Neural cell (in vitro differentiated cells): Measurements from ENCODE around the gene TEX28. TPM values are rescaled to one million over a fixed set of nuclear protein-coding genes. Genes with fewer than 3 reads are reported as not detected.
A peak's percentile ranks its signal among the peaks of the same experiment; 100 is the strongest.

ENCODE experiments used
- H2AFZ ChIP-seq: fragments of 200-600, 300-800 bp; sonication (generic), shearing (Covaris generic); 2 replicates; pipeline ENCODE4 v1.6.0; 2014; ENCODE audit warnings: low read depth, mild to moderate bottlenecking, antibody characterized with exemption, low read length, moderate library complexity
- H3F3A ChIP-seq: fragments of 200-600 bp; shearing (Covaris generic); 2 replicates; pipeline ENCODE4 v1.6.1; 2016; ENCODE audit warnings: mild to moderate bottlenecking, moderate library complexity, mixed read lengths, antibody characterized with exemption, low read length; ENCODE audit not compliant: insufficient read depth, poor library complexity, severe bottlenecking
- H3K27ac ChIP-seq: fragments of 200-600, 300-800 bp; sonication (generic), shearing (Covaris generic); 2 replicates; pipeline ENCODE4 v1.5.1; 2014; ENCODE audit warnings: mild to moderate bottlenecking, low read length, moderate library complexity
- H3K27me3 ChIP-seq: fragments of 300-800, 200-600 bp; sonication (generic), shearing (Covaris generic); 2 replicates; pipeline ENCODE4 v1.6.0; 2014; ENCODE audit warnings: mild to moderate bottlenecking, low read depth, low read length, moderate library complexity; ENCODE audit not compliant: insufficient read depth
- H3K36me3 ChIP-seq: fragments of 300-800, 200-600 bp; sonication (generic), shearing (Covaris generic); 2 replicates; pipeline ENCODE4 v1.5.1; 2014; ENCODE audit warnings: mild to moderate bottlenecking, antibody characterized with exemption, low read length, moderate library complexity; ENCODE audit not compliant: insufficient read depth
- H3K4me2 ChIP-seq: fragments of 300-800, 200-600 bp; sonication (generic), shearing (Covaris generic); 2 replicates; pipeline ENCODE4 v1.6.0; 2014; ENCODE audit warnings: mild to moderate bottlenecking, low read length
- H3K4me3 ChIP-seq: fragments of 300-800, 200-600 bp; sonication (generic), shearing (Covaris generic); 2 replicates; pipeline ENCODE4 v1.5.1; 2014; ENCODE audit warnings: mild to moderate bottlenecking, low read length, moderate library complexity
- H3K79me2 ChIP-seq: fragments of 200-600 bp; shearing (Covaris generic); replicated peaks from 2 replicates; pipeline ENCODE4 v1.6.0; 2014; ENCODE audit warnings: mild to moderate bottlenecking, low read length, moderate library complexity; ENCODE audit not compliant: insufficient read depth
- H3K9ac ChIP-seq: fragments of 300-800, 200-600 bp; sonication (generic), shearing (Covaris generic); 2 replicates; pipeline ENCODE4 v1.6.1; 2016; ENCODE audit warnings: mild to moderate bottlenecking, low read length, mixed read lengths
- H3K9me2 ChIP-seq: fragments of 200-600 bp; shearing (Covaris generic); 2 replicates; pipeline ENCODE4 v1.6.1; 2016; ENCODE audit warnings: mild to moderate bottlenecking, low read length, mixed read lengths; ENCODE audit not compliant: insufficient read depth
- H3K9me3 ChIP-seq: fragments of 200-600, 300-800 bp; sonication (generic), shearing (Covaris generic); 2 replicates; pipeline ENCODE4 v1.6.1; 2016; ENCODE audit warnings: mild to moderate bottlenecking, mixed run types, low read length, moderate library complexity, mixed read lengths
- H4K20me1 ChIP-seq: fragments of 200-600 bp; shearing (Covaris generic); 2 replicates; pipeline ENCODE4 v1.6.1; 2016; ENCODE audit warnings: mild to moderate bottlenecking, mixed run types; ENCODE audit not compliant: insufficient read depth
- CTCF ChIP-seq: fragments of 450-650 bp; IDR thresholded peaks from 2 replicates; pipeline ENCODE4 v1.5.1; 2014; ENCODE audit warnings: antibody characterized with exemption, mild to moderate bottlenecking, moderate library complexity; ENCODE audit not compliant: poor library complexity, severe bottlenecking
- EP300 ChIP-seq: fragments of 450-650 bp; conservative IDR thresholded peaks from 2 replicates; pipeline ENCODE4 v1.6.1; 2014; ENCODE audit warnings: antibody characterized with exemption, mild to moderate bottlenecking, moderate library complexity; ENCODE audit not compliant: poor library complexity, severe bottlenecking
- EZH2 ChIP-seq: fragments of 200-600, 300-800 bp; shearing (Covaris generic), sonication (generic); IDR thresholded peaks from 2 replicates; pipeline ENCODE4 v1.6.1; 2014; ENCODE audit warnings: antibody characterized with exemption, low read length, borderline replicate concordance, mild to moderate bottlenecking; ENCODE audit not compliant: insufficient read depth, poor library complexity, severe bottlenecking
- MXI1 ChIP-seq: fragments of 450-650 bp; conservative IDR thresholded peaks from 2 replicates; pipeline ENCODE4 v1.6.1; 2014; ENCODE audit warnings: antibody characterized with exemption, mild to moderate bottlenecking; ENCODE audit not compliant: poor library complexity, severe bottlenecking
- POLR2AphosphoS5 ChIP-seq: IDR thresholded peaks from 2 replicates; pipeline ENCODE4 v1.6.1; 2012
- RAD21 ChIP-seq: fragments of 450-650 bp; conservative IDR thresholded peaks from 2 replicates; pipeline ENCODE4 v1.6.1; 2014; ENCODE audit warnings: antibody characterized with exemption, mild to moderate bottlenecking, moderate library complexity
- SMC3 ChIP-seq: fragments of 450-650 bp; conservative IDR thresholded peaks from 2 replicates; pipeline ENCODE4 v1.6.1; 2014; ENCODE audit warnings: antibody characterized with exemption, mild to moderate bottlenecking, moderate library complexity; ENCODE audit not compliant: poor library complexity
- TAF1 ChIP-seq: IDR thresholded peaks from 2 replicates; pipeline ENCODE4 v1.6.1; 2012; ENCODE audit warnings: low read depth
- polyA plus RNA-seq: library from polyadenylated mRNA; depleted of rRNA; stranded (reverse); fragments of >200 nt; gene quantifications from 2 replicates; pipeline ENCODE4 v1.2.3, GENCODE V29; 2014
- TF ChIP-seq, protein P1 (sequence below): IDR thresholded peaks from 2 replicates; pipeline ENCODE4 v1.6.1; 2012; ENCODE audit warnings: borderline replicate concordance

Gene TEX28
- polyA plus RNA-seq, 1 donor from 2014 or later: not detected

- Histone ChIP-seq H2AFZ (no peak overlapping the region), H3K4me3 (no peak overlapping the region), H3K9me3 (no peaks in the 10 kb centered on the region), H3K4me2 (no peak overlapping the region), H3K27me3 (no peaks in the 10 kb centered on the region), H3K27ac (no peak overlapping the region), H3F3A (no peaks in the 10 kb centered on the region), H3K9me2 (no peaks in the 10 kb centered on the region), H3K9ac (no peak overlapping the region), H3K79me2 (no peaks in the 10 kb centered on the region), H4K20me1 (no peaks in the 10 kb centered on the region), H3K36me3 (no peaks in the 10 kb centered on the region)
- TF ChIP-seq RAD21 (no peak), SMC3 (no peak), CTCF (no peak), MXI1 (no peak), TAF1 (no peak), EP300 (no peak), EZH2 (no peak), POLR2AphosphoS5 (no peak)
- TF ChIP-seq, protein P1, sequence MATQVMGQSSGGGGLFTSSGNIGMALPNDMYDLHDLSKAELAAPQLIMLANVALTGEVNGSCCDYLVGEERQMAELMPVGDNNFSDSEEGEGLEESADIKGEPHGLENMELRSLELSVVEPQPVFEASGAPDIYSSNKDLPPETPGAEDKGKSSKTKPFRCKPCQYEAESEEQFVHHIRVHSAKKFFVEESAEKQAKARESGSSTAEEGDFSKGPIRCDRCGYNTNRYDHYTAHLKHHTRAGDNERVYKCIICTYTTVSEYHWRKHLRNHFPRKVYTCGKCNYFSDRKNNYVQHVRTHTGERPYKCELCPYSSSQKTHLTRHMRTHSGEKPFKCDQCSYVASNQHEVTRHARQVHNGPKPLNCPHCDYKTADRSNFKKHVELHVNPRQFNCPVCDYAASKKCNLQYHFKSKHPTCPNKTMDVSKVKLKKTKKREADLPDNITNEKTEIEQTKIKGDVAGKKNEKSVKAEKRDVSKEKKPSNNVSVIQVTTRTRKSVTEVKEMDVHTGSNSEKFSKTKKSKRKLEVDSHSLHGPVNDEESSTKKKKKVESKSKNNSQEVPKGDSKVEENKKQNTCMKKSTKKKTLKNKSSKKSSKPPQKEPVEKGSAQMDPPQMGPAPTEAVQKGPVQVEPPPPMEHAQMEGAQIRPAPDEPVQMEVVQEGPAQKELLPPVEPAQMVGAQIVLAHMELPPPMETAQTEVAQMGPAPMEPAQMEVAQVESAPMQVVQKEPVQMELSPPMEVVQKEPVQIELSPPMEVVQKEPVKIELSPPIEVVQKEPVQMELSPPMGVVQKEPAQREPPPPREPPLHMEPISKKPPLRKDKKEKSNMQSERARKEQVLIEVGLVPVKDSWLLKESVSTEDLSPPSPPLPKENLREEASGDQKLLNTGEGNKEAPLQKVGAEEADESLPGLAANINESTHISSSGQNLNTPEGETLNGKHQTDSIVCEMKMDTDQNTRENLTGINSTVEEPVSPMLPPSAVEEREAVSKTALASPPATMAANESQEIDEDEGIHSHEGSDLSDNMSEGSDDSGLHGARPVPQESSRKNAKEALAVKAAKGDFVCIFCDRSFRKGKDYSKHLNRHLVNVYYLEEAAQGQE: no peak
These were observed 25.5 kb upstream of the TEX28 start for GRCh38 chrX:154320406-154320805.

DNA sequence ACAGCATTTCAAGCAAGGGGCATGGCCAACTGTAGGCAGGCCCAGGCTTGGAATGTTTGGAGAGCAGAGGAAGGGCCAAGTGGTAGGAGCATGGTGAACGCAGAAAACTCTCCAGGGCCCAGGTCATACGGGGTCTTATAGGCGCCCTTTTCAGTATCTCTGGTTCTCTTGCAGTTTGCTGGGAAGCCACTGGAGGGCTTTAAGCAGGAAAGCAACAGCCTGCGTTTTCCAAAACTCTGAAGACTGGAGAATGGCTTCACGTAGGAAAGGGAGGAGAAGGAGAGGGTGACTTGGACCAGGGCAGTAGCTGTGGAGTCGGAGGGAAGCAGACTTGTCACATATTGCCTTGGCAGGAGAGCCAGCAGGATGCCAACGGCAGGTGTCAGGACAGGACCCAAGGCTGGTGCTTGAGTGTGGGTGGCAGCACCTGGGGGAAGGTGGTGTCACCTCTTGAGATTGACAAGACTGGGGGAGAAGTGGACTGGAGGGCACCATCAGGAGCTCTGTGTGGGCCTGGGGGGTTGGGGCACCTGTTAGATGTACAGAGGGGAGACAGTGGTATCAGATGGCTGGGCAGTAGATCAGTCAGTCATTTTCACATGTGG, 22.6 kb upstream of the TEX28 start:
- no peaks in the 10 kb centered on the region for H3K9me3 ChIP-seq
- H3K4me2 ChIP-seq: no peak overlapping the region
- H3K79me2 ChIP-seq: no peaks in the 10 kb centered on the region
- no peaks in the 10 kb centered on the region for H3K36me3 ChIP-seq
- H4K20me1 ChIP-seq: no peaks in the 10 kb centered on the region
- H3K9me2 ChIP-seq: no peaks in the 10 kb centered on the region
- H3K4me3 ChIP-seq: no peak overlapping the region
- no peaks in the 10 kb centered on the region for H3F3A ChIP-seq
- no peak overlapping the region for H2AFZ ChIP-seq
- no peak overlapping the region for H3K27ac ChIP-seq
- no peak overlapping the region for H3K9ac ChIP-seq
- H3K27me3 ChIP-seq: no peaks in the 10 kb centered on the region
- TF ChIP-seq EZH2 (no peak), MXI1 (no peak), TAF1 (no peak), CTCF (peak; percentile 48), EP300 (no peak), SMC3 (peak; percentile 30), POLR2AphosphoS5 (no peak), RAD21 (no peak)
- TF ChIP-seq, protein P1: no peak
